GM13977 (cell line): ENCODE data around the gene TMEM161A.
"Not testable (repeated sequence)": the region's sequence is repeated elsewhere in the genome, so short reads cannot be mapped to it uniquely, and the experiment has no call there.

Experiments used
- DNase-seq: peaks from one replicate; pipeline ENCODE4 v3.0.0; 2012; ENCODE audit warnings: low spot score
- CTCF ChIP-seq: IDR thresholded peaks from 2 replicates; pipeline ENCODE4 v1.5.1; 2012; ENCODE audit warnings: mild to moderate bottlenecking, control low read depth; ENCODE audit not compliant: insufficient read depth; ENCODE audit errors: extremely low read depth, missing control alignments
- in situ Hi-C: fragments of 300-500 bp; cut with MboI; formaldehyde crosslinking; loops from one replicate; pipeline ENCODE4 v1.12.0; 2022; ENCODE audit warnings: low sequenced_read_pairs, low pct_unique_long_range_greater_than_20kb, mixed read lengths, inconsistent platforms; ENCODE audit not compliant: unreplicated experiment

The TMEM161A gene

GRCh38 chr19:19111967-19112580 is 26.2 kb downstream of the TMEM161A start:
- TF ChIP-seq CTCF = no peak
- DNase-seq = no peak
- in situ Hi-C loops = no loop called here

- DNase-seq = no peak
- in situ Hi-C loops = no loop called here
These were observed 27.0 kb downstream of the TMEM161A start for GRCh38 chr19:19111136-19111835.

DNA sequence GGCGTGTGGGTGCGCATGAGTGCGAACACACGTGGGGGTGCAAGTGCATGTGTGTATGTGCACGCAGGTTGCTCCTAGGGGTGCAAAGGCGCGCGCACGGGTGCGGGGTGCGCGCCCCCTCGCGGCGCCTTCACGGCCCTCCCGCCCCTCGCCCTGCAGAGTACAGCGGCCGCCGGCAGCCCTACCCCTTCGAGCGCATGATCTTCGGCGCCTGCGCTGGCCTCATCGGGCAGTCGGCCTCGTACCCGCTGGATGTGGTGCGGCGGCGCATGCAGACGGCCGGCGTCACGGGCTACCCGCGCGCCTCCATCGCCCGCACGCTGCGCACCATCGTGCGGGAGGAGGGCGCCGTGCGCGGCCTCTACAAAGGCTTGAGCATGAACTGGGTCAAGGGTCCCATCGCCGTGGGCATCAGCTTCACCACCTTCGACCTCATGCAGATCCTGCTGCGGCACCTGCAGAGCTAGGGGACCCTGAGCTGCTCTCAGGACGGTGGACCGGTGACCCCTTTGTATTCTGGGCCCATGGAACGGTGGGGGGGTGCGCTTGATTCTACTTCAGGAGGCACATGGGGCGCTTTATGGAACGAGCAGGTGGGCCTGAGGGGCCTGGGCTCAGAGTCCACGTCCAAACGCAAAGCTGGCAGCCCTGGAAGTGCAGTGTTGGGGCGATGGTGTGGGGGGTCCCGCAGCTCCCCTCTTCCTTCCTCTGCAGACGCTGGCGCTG is 27.7 kb downstream of the TMEM161A start:
- in situ Hi-C loops = no loop called here
- peak; percentile 44 for TF ChIP-seq CTCF
- DNase-seq = peak; percentile 62

More at GRCh38 chr19:19111136-19111835, 27.0 kb downstream of the TMEM161A start:
- TF ChIP-seq CTCF = no peak

GRCh38 chr19:19109601-19110000 is 28.7 kb downstream of the TMEM161A start:
- in situ Hi-C loops = no loop called here
- TF ChIP-seq CTCF = no peak
- no peak for DNase-seq

- no peak for TF ChIP-seq CTCF
- in situ Hi-C loops = no loop called here
- DNase-seq = no peak
These were observed 30.6 kb downstream of the TMEM161A start for GRCh38 chr19:19107654-19108053.

DNA sequence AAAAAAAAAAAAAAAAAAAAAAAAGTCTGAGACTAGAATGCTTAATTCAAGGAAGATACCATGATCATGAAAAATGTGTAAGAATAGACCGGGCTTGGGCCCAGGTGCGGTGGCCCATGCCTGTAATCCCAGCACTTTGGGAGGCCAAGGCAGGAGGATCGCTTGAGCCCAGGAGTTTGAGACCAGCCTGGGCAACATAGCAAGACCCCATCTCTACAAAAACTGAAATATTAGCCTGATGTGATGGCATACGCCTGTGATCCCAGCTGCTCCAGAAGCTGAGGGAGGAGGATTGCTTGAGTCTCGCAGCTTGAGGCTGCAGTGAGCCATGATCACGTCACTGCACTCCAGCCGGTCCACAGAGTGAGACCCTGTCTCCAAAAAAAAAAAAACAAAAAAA is 31.3 kb downstream of the TMEM161A start:
- DNase-seq, in situ Hi-C loops: not testable (repeated sequence)

DNA sequence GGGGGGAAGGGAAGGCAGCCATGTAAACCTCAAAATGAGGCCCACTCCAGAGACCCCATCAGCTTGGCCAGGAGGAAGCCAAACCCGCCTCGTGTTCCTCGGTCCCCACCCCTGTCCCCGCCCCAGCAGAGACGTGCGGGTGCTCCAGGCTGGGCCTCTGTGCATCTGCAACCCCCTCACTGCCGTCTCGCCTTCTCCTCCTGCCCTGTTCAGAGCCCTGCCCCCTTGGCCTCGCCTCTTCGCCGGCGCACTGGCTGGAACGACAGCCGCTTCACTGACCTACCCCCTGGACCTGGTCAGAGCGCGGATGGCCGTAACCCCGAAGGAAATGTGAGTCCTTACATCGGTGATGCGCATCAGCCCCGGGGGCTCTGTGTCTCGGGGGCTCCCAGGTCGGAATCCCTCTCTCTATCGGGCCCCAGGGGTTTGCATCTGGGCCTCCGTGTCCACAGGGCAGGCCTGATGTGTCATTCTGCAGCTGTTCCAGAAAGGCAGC is 32.2 kb downstream of the TMEM161A start:
- no peak for TF ChIP-seq CTCF
- DNase-seq = no peak
- in situ Hi-C loops = no loop called here
